Colonic mucosa (tissue), 4 donors: ENCODE measurements around the gene ANKDD1A. TPM values are rescaled to one million over a fixed set of nuclear protein-coding genes. Genes with fewer than 3 reads are reported as not detected.

Source experiments
- DNase-seq: peaks from one replicate; pipeline ENCODE4 v3.0.0-alpha.2; 2020
- H3K27ac ChIP-seq: fragments of 200-600 bp; one replicate; pipeline ENCODE4 v1.8.0; 2021
- H3K27me3 ChIP-seq: fragments of 200-600 bp; one replicate; pipeline ENCODE4 v1.8.0; 2021
- H3K36me3 ChIP-seq: fragments of 200-600 bp; one replicate; pipeline ENCODE4 v1.8.0; 2021
- H3K4me1 ChIP-seq: fragments of 200-600 bp; one replicate; pipeline ENCODE4 v1.8.0; 2021; ENCODE audit warnings: mild to moderate bottlenecking
- H3K4me3 ChIP-seq: fragments of 200-600 bp; one replicate; pipeline ENCODE4 v1.8.0; 2021
- H3K9ac ChIP-seq, 2 donors: one replicate each; pipeline ENCODE4 v1.7.0; 2013; ENCODE audit warnings: control low read depth in 2 of 2, low read depth in 2 of 2, low read length in 2 of 2
- H3K9me3 ChIP-seq: fragments of 200-600 bp; one replicate; pipeline ENCODE4 v1.8.0; 2021
- CTCF ChIP-seq: fragments of 200-600 bp; IDR thresholded peaks from one replicate; pipeline ENCODE4 v1.8.0; 2022; ENCODE audit warnings: antibody characterized with exemption, mild to moderate bottlenecking
- intact Hi-C: fragments of 100-400 bp; cut with DNase I; formaldehyde crosslinking; loops from one replicate; pipeline ENCODE4 v1.14.1; 2022
- total RNA-seq, 2 donors: library from RNA; stranded (reverse); fragmentation: NEBNext Ultra II Directional in 1 of 2; extraction: Animal tissue kit (Norgen Biotek cat#: 25700) in 1 of 2; gene quantifications; one replicate each; pipeline ENCODE4 v1.2.1, GENCODE V29; 2021
- donor health status: healthy.
- donor health status: DM: no; HTN: no; CAD: no.
- donor health status: DM: no; HTN: no; CAD: no.

ANKDD1A gene
- total RNA-seq, 2 donors from 2014 or later = 0.32 to 1.9 TPM

- H3K9me3 ChIP-seq = no peaks in the 10 kb centered on the region
- H3K27ac ChIP-seq = no peak overlapping the region
- no peak overlapping the region for H3K9ac ChIP-seq
- DNase-seq = no peak
- no peaks in the 10 kb centered on the region for H3K27me3 ChIP-seq
- intact Hi-C loops = no loop called here
- no peak for TF ChIP-seq CTCF
- H3K4me1 ChIP-seq = no peaks in the 10 kb centered on the region
- H3K4me3 ChIP-seq = no peak overlapping the region
- no peaks in the 10 kb centered on the region for H3K36me3 ChIP-seq
Measured at GRCh38 chr15:64931381-64931780, 19.7 kb downstream of the ANKDD1A start.

- no peaks in the 10 kb centered on the region for H3K36me3 ChIP-seq
- TF ChIP-seq CTCF = no peak
- no peak overlapping the region for H3K4me3 ChIP-seq
- intact Hi-C loops = no loop called here
- no peaks in the 10 kb centered on the region for H3K4me1 ChIP-seq
- H3K27me3 ChIP-seq = no peaks in the 10 kb centered on the region
- DNase-seq = no peak
- no peak overlapping the region for H3K27ac ChIP-seq
- no peak overlapping the region for H3K9ac ChIP-seq
- H3K9me3 ChIP-seq = no peaks in the 10 kb centered on the region
Measured at GRCh38 chr15:64934023-64934422, 22.3 kb downstream of the ANKDD1A start.

GRCh38 chr15:64938192-64938591 is 26.5 kb downstream of the ANKDD1A start:
- Histone ChIP-seq H3K9ac (no peak overlapping the region), H3K27ac (no peak overlapping the region), H3K27me3 (no peaks in the 10 kb centered on the region), H3K4me3 (no peak overlapping the region), H3K9me3 (no peaks in the 10 kb centered on the region), H3K4me1 (no peaks in the 10 kb centered on the region), H3K36me3 (no peaks in the 10 kb centered on the region)
- intact Hi-C loops = no loop called here
- TF ChIP-seq CTCF = no peak
- no peak for DNase-seq

GRCh38 chr15:64942356-64942755 is 30.7 kb downstream of the ANKDD1A start:
- Histone ChIP-seq H3K36me3 (no peaks in the 10 kb centered on the region), H3K4me1 (no peaks in the 10 kb centered on the region), H3K4me3 (no peak overlapping the region), H3K27ac (no peak overlapping the region), H3K27me3 (no peaks in the 10 kb centered on the region), H3K9me3 (no peaks in the 10 kb centered on the region), H3K9ac (no peak overlapping the region)
- no peak for TF ChIP-seq CTCF
- intact Hi-C loops = no loop called here
- DNase-seq = no peak

- intact Hi-C loops = no loop called here
- H3K27ac ChIP-seq = no peak overlapping the region
- no peak for TF ChIP-seq CTCF
- H3K9me3 ChIP-seq = no peaks in the 10 kb centered on the region
- no peak overlapping the region for H3K4me3 ChIP-seq
- H3K27me3 ChIP-seq = no peaks in the 10 kb centered on the region
- H3K36me3 ChIP-seq = no peaks in the 10 kb centered on the region
- H3K9ac ChIP-seq = no peak overlapping the region
- DNase-seq = no peak
- H3K4me1 ChIP-seq = no peaks in the 10 kb centered on the region
Measured at GRCh38 chr15:64943512-64944225, 32.0 kb downstream of the ANKDD1A start.
